WTC11 (cell line): ENCODE measurements around the gene NLRC5.

ENCODE experiments used
- CTCF ChIP-seq: fragments of 200-600 bp; IDR thresholded peaks from 2 replicates; pipeline ENCODE4 v1.8.0; 2022; ENCODE audit warnings: antibody characterized with exemption
- ESRRA ChIP-seq: sonication (generic); formaldehyde crosslinking; IDR thresholded peaks from 2 replicates; pipeline ENCODE4 v1.8.1; 2022; ENCODE audit warnings: mild to moderate bottlenecking, missing genetic modification reagents, borderline replicate concordance
- SMAD3 ChIP-seq: sonication (generic); formaldehyde crosslinking; IDR thresholded peaks from 2 replicates; pipeline ENCODE4 v1.8.0; 2022; ENCODE audit warnings: missing genetic modification reagents, mild to moderate bottlenecking, borderline replicate concordance
- ZNF512 ChIP-seq: sonication (generic); formaldehyde crosslinking; IDR thresholded peaks from 2 replicates; pipeline ENCODE4 v1.8.1; 2022; ENCODE audit warnings: missing genetic modification reagents, borderline replicate concordance
- TF ChIP-seq, protein P1 (sequence below): sonication (generic); formaldehyde crosslinking; IDR thresholded peaks from 2 replicates; pipeline ENCODE4 v1.8.1; 2023; ENCODE audit warnings: mild to moderate bottlenecking, moderate library complexity, missing genetic modification reagents
- TF ChIP-seq, protein P2 (sequence below): sonication (generic); formaldehyde crosslinking; IDR thresholded peaks from 2 replicates; pipeline ENCODE4 v1.8.0; 2023; ENCODE audit warnings: missing genetic modification reagents, mild to moderate bottlenecking, borderline replicate concordance

DNA sequence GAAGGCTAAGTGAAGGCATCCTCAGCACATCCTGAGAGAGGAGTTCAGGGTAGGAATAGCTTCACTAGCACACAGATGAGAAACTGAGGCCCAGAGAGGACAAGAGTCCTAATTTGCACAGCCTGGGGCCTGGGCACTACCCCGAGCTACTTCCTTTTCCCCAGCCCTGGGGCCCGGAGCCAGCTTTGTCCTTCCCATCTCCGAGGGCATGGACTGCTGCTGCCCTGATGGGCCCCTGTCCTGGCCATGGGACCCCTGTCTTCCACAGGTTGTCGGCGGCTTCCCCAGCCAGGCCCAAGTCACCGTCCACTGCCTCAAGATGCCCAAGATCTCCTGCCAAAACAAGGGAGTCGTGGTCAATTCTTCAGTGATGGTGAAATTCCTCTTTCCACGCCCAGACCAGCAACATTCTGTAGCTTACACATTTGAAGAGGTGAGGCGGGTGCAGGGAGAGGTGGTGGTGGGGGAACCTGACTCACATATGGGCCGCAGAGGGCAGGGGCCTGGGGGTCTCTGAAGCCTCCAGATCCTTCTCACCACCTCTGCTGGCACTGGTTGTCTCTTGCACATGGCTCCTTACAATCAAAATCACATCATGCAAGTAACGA is 11.4 kb upstream of the NLRC5 start:
- TF ChIP-seq SMAD3 (CRISPR knock-in tag) (no peak), CTCF (no peak), ESRRA (CRISPR knock-in tag) (no peak), ZNF512 (no peak)
- TF ChIP-seq, protein P1, sequence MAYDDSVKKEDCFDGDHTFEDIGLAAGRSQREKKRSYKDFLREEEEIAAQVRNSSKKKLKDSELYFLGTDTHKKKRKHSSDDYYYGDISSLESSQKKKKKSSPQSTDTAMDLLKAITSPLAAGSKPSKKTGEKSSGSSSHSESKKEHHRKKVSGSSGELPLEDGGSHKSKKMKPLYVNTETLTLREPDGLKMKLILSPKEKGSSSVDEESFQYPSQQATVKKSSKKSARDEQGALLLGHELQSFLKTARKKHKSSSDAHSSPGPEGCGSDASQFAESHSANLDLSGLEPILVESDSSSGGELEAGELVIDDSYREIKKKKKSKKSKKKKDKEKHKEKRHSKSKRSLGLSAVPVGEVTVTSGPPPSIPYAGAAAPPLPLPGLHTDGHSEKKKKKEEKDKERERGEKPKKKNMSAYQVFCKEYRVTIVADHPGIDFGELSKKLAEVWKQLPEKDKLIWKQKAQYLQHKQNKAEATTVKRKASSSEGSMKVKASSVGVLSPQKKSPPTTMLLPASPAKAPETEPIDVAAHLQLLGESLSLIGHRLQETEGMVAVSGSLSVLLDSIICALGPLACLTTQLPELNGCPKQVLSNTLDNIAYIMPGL (CRISPR knock-in tag): no peak
- TF ChIP-seq, protein P2, sequence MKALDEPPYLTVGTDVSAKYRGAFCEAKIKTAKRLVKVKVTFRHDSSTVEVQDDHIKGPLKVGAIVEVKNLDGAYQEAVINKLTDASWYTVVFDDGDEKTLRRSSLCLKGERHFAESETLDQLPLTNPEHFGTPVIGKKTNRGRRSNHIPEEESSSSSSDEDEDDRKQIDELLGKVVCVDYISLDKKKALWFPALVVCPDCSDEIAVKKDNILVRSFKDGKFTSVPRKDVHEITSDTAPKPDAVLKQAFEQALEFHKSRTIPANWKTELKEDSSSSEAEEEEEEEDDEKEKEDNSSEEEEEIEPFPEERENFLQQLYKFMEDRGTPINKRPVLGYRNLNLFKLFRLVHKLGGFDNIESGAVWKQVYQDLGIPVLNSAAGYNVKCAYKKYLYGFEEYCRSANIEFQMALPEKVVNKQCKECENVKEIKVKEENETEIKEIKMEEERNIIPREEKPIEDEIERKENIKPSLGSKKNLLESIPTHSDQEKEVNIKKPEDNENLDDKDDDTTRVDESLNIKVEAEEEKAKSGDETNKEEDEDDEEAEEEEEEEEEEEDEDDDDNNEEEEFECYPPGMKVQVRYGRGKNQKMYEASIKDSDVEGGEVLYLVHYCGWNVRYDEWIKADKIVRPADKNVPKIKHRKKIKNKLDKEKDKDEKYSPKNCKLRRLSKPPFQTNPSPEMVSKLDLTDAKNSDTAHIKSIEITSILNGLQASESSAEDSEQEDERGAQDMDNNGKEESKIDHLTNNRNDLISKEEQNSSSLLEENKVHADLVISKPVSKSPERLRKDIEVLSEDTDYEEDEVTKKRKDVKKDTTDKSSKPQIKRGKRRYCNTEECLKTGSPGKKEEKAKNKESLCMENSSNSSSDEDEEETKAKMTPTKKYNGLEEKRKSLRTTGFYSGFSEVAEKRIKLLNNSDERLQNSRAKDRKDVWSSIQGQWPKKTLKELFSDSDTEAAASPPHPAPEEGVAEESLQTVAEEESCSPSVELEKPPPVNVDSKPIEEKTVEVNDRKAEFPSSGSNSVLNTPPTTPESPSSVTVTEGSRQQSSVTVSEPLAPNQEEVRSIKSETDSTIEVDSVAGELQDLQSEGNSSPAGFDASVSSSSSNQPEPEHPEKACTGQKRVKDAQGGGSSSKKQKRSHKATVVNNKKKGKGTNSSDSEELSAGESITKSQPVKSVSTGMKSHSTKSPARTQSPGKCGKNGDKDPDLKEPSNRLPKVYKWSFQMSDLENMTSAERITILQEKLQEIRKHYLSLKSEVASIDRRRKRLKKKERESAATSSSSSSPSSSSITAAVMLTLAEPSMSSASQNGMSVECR (CRISPR knock-in tag): no peak
